Measurements from ENCODE around the gene PEAK3.

GRCh38 chr19:2311093-2311492 is 29.1 kb upstream of the PEAK3 start:
- TF ChIP-seq GATA3 (IDR thresholded peaks at IDR 0.05; ENCODE audit: low read depth, low read length), result no peak
- TF ChIP-seq GATA2 (IDR thresholded peaks at IDR 0.05; ENCODE audit: low read depth, low read length), result no peak
